ENCODE results near the gene TRAF3IP1. TPM values are rescaled to one million over a fixed set of nuclear protein-coding genes. Genes with fewer than 3 reads are reported as not detected.

Gene TRAF3IP1
- total and polyA plus RNA-seq, 2 donors (not counting 1 experiment from before 2014, with no cell fraction given), result 1.4 to 15.5 TPM

DNA sequence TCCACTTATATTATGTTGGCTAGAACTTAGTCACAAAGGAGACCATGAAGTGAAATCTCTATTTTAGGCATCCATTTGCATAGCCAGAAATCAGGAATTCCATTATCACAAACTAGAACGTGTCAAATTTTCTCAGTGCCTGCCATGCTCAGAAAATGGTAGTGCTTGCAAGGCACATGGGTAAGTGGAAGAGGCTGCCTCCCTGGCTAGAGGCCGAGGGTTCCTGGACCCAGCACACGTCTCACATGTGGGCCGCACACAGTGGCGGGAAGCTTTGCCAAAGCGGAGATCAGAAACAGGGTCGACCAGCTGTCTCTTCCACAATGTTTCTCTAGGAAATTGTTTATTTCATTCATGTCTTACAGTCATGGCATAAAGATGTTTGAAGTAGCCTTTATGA lies 42.3 kb downstream of the TRAF3IP1 start:
- Mint-ChIP-seq H3K4me3 (no peak overlapping the region), H3K9me3 (ENCODE audit: insufficient read depth) (no peaks in the 10 kb centered on the region), H3K27ac (no peak overlapping the region), H3K4me1 (peaks cover 4% of the 10 kb centered on the region), H3K27me3 (no peaks in the 10 kb centered on the region)
- no peaks in the 10 kb centered on the region for H3K9me3 ChIP-seq (ENCODE audit: control extremely low read depth in 1 of 3, control insufficient read depth in 2 of 3, insufficient read depth in 1 of 3, low read length in 2 of 3)
- no peak overlapping the region for H3K9ac ChIP-seq (ENCODE audit: low read length)
- WGBS (ENCODE audit: insufficient coverage), result 100% methylated on average over 4 of the region's 7 CpGs
- H3K4me3 ChIP-seq (ENCODE audit: control extremely low read depth in 1 of 5, extremely low read depth in 1 of 5, insufficient read depth in 1 of 5, low read depth in 2 of 5, low read length in 4 of 5), result no peak overlapping the region
- intact Hi-C loops (cut with micrococcal nuclease), result no loop called here
- ChIA-PET CTCF (no interaction called here), POLR2A (no interaction called here)
- H3K36me3 ChIP-seq (replicated peaks in 1 of 2; ENCODE audit: control extremely low read depth in 1 of 2, control insufficient read depth in 1 of 2, extremely low read depth in 1 of 2, insufficient read depth in 2 of 2, low read length in 1 of 2), result peaks cover 1 to 6% of the 10 kb centered on the region in 2 experiments
- H3K4me2 ChIP-seq (replicated peaks; ENCODE audit: low read depth, low read length, poor library complexity, severe bottlenecking), result no peak overlapping the region
- TF ChIP-seq, protein P1, sequence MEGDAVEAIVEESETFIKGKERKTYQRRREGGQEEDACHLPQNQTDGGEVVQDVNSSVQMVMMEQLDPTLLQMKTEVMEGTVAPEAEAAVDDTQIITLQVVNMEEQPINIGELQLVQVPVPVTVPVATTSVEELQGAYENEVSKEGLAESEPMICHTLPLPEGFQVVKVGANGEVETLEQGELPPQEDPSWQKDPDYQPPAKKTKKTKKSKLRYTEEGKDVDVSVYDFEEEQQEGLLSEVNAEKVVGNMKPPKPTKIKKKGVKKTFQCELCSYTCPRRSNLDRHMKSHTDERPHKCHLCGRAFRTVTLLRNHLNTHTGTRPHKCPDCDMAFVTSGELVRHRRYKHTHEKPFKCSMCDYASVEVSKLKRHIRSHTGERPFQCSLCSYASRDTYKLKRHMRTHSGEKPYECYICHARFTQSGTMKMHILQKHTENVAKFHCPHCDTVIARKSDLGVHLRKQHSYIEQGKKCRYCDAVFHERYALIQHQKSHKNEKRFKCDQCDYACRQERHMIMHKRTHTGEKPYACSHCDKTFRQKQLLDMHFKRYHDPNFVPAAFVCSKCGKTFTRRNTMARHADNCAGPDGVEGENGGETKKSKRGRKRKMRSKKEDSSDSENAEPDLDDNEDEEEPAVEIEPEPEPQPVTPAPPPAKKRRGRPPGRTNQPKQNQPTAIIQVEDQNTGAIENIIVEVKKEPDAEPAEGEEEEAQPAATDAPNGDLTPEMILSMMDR (IDR thresholded peaks at IDR 0.05), result no peak
- no peak for TF ChIP-seq EZH2 (IDR thresholded peaks at IDR 0.05; ENCODE audit: borderline replicate concordance, insufficient read depth, low read depth, low read length, poor library complexity, severe bottlenecking)
- H3K79me2 ChIP-seq (ENCODE audit: control insufficient read depth, insufficient read depth, low read length), result no peaks in the 10 kb centered on the region
- DNase-seq (no peak), ATAC-seq (ENCODE audit: low read depth) (no peak)
- no peak overlapping the region for H2AFZ ChIP-seq (ENCODE audit: insufficient read depth, low read depth, low read length, poor library complexity, severe bottlenecking)
- no peak overlapping the region for H3K27ac ChIP-seq (ENCODE audit: low read length in 2 of 2)
- H3K27me3 ChIP-seq (replicated peaks in 1 of 4; ENCODE audit: control extremely low read depth in 1 of 4, control insufficient read depth in 3 of 4, insufficient read depth in 4 of 4, low read length in 3 of 4), result no peaks in the 10 kb centered on the region
- H3K4me1 ChIP-seq (ENCODE audit: control insufficient read depth in 2 of 2, insufficient read depth in 2 of 2, low read length in 2 of 2), result no peaks in the 10 kb centered on the region
- H4K20me1 ChIP-seq (ENCODE audit: control insufficient read depth, insufficient read depth, low read length, poor library complexity, severe bottlenecking), result no peaks in the 10 kb centered on the region

- H3K27ac ChIP-seq (ENCODE audit: low read length in 2 of 2), result no peak overlapping the region
- H3K4me3 ChIP-seq (ENCODE audit: control extremely low read depth in 1 of 5, extremely low read depth in 1 of 5, insufficient read depth in 1 of 5, low read depth in 2 of 5, low read length in 4 of 5), result no peak overlapping the region
- 68% methylated on average over 8 of the region's 10 CpGs for WGBS (ENCODE audit: insufficient coverage)
- H3K9me3 ChIP-seq (ENCODE audit: control extremely low read depth in 1 of 3, control insufficient read depth in 2 of 3, insufficient read depth in 1 of 3, low read length in 2 of 3), result no peaks in the 10 kb centered on the region
- no peak overlapping the region for H3K27ac Mint-ChIP-seq
- no peaks in the 10 kb centered on the region for H3K27me3 Mint-ChIP-seq
- intact Hi-C loops (cut with micrococcal nuclease), result loop anchor here (2.0 kb wide), 1 partner anchor 93 kb away; no protein-coding TSS in a partner anchor
- DNase-seq, result no peak
- CTCF ChIA-PET, result interaction anchor here (3.7 kb wide), 1 partner anchor 416 kb away, joined by 34 read pairs; no protein-coding TSS in a partner anchor
- no peaks in the 10 kb centered on the region for H3K36me3 ChIP-seq (replicated peaks in 1 of 2; ENCODE audit: control extremely low read depth in 1 of 2, control insufficient read depth in 1 of 2, extremely low read depth in 1 of 2, insufficient read depth in 2 of 2, low read length in 1 of 2)
- no peaks in the 10 kb centered on the region for H4K20me1 ChIP-seq (ENCODE audit: control insufficient read depth, insufficient read depth, low read length, poor library complexity, severe bottlenecking)
- no peaks in the 10 kb centered on the region for H3K9me3 Mint-ChIP-seq (ENCODE audit: insufficient read depth)
- H3K4me2 ChIP-seq (replicated peaks; ENCODE audit: low read depth, low read length, poor library complexity, severe bottlenecking), result no peak overlapping the region
- POLR2A ChIA-PET, result no interaction called here
- no peaks in the 10 kb centered on the region for H3K27me3 ChIP-seq (replicated peaks in 1 of 4; ENCODE audit: control extremely low read depth in 1 of 4, control insufficient read depth in 3 of 4, insufficient read depth in 4 of 4, low read length in 3 of 4)
- H3K79me2 ChIP-seq (ENCODE audit: control insufficient read depth, insufficient read depth, low read length), result no peaks in the 10 kb centered on the region
- no peak overlapping the region for H3K4me3 Mint-ChIP-seq
- no peak overlapping the region for H2AFZ ChIP-seq (ENCODE audit: insufficient read depth, low read depth, low read length, poor library complexity, severe bottlenecking)
- H3K4me1 ChIP-seq (ENCODE audit: control insufficient read depth in 2 of 2, insufficient read depth in 2 of 2, low read length in 2 of 2), result no peaks in the 10 kb centered on the region
- TF ChIP-seq EZH2 (IDR thresholded peaks at IDR 0.05; ENCODE audit: borderline replicate concordance, insufficient read depth, low read depth, low read length, poor library complexity, severe bottlenecking), result no peak
- TF ChIP-seq, protein P1 (IDR thresholded peaks at IDR 0.05), result no peak
- no peak overlapping the region for H3K9ac ChIP-seq (ENCODE audit: low read length)
- ATAC-seq (ENCODE audit: low read depth), result no peak
- H3K4me1 Mint-ChIP-seq, result no peaks in the 10 kb centered on the region
These were observed 49.3 kb downstream of the TRAF3IP1 start for GRCh38 chr2:238369591-238370040.

Measured in B cell (primary cell).